OCI-LY7 (cell line): ENCODE results near the gene SERPINH1.

ENCODE experiments used
- CTCF ChIP-seq: fragments of 200-600 bp; sonication (generic); conservative IDR thresholded peaks from 2 replicates; pipeline ENCODE4 v1.5.1; 2014; ENCODE audit warnings: mild to moderate bottlenecking, antibody characterized with exemption, low read length, moderate library complexity, mixed read lengths
- EZH2phosphoT487 ChIP-seq: fragments of 200-600 bp; sonication (generic); IDR thresholded peaks from 2 replicates; pipeline ENCODE4 v1.6.1; 2018; ENCODE audit warnings: low read depth, borderline replicate concordance, mild to moderate bottlenecking, mixed run types, antibody characterized with exemption, low read length, moderate library complexity, mixed read lengths

DNA sequence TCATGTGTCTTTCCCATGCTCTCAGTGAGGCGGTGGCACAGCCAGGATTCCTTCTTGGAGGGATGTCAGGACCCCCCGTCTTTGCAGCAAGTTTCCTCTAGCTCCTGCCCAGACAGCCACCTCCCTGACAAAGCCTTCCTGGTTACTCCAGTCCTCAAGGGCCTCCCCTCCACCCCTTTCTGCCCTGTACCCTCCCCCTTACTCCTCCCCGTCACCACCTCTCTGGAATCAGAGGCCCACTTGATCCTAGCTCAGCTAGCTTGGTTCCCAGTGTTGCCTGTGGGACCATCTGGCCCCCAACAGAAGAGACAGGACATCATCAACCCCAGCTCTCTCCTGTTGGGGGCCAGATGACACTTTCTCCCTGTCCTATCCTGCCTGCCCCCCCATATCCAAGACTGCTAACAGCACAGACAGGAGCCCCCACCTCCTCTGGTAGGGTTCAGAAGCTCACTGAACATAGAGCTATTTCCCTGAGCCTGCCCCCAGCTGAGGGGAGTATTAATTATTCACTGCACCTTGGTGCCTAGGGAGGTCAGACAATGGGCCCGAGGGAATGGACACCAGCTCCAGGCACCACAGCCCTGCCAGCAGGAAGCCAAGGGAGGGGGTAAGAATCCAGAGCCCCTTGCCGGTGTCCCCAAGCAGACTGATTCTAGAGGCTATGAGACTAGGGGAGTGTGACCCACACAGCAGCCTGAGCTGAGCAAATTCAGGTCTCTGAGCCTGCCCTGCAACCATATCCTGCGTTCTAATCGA, 39.6 kb upstream of the SERPINH1 start:
- TF ChIP-seq CTCF = no peak
- no peak for TF ChIP-seq EZH2phosphoT487
